Measurements from ENCODE around the gene PAPLN. TPM values are rescaled to one million over a fixed set of nuclear protein-coding genes. Genes with fewer than 3 reads are reported as not detected.

The PAPLN gene
- total RNA-seq, 1 donor from 2014 or later = 2.7 TPM

DNA sequence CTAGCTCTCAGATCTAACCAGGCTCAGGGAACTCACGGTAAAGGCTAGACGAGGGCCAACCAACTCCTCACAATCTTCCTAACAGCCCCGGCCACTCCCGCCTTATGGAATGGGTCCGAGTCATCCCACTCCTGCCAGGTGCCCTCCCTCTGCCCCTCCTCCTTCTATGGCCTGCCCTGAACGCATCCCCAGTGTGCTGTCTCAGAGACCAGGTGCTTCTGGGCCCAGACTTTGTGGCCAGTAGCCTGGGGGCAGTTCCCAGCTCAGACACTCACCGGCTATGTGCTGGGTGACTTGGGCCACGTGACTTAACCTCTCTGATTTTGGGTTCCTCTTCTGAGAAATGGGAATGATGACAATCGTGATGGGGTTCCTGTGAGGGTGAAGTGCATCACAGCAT lies 22.5 kb downstream of the PAPLN start:
- H3K36me3 Mint-ChIP-seq (ENCODE audit: insufficient read depth) = no peaks in the 10 kb centered on the region
- no peak overlapping the region for H3K4me3 Mint-ChIP-seq (ENCODE audit: low read depth)
- H3K27me3 Mint-ChIP-seq = no peaks in the 10 kb centered on the region
- no peak for DNase-seq (ENCODE audit: low spot score, unreplicated experiment)
- no peaks in the 10 kb centered on the region for H3K4me1 Mint-ChIP-seq (ENCODE audit: low read depth)
- no peaks in the 10 kb centered on the region for H3K9me3 Mint-ChIP-seq (ENCODE audit: low read depth)
- H3K27ac Mint-ChIP-seq = no peak overlapping the region
- no peak for TF ChIP-seq CTCF (IDR thresholded peaks at IDR 0.05; ENCODE audit: unreplicated experiment)

DNA sequence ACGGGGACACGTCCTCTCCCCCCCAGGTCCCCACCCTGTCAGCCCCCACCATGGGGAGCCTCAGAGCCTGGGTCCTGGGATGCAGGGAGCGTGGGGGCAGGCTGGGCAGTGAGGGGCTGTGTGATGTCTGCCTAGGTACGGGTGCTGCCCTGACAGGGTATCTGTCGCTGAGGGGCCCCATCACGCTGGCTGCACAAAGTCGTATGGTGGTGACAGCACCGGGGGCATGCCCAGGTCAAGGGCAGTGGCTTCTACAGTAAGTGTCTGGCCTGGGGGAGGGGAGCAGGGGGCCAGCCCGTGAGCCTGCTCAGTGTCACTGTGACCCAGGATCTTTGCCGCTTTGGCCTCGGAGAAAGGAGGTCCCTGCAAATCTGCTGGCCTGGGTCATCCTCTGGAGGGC lies 23.3 kb downstream of the PAPLN start:
- Mint-ChIP-seq H3K9me3 (ENCODE audit: low read depth) (no peaks in the 10 kb centered on the region), H3K36me3 (ENCODE audit: insufficient read depth) (no peaks in the 10 kb centered on the region), H3K4me1 (ENCODE audit: low read depth) (no peaks in the 10 kb centered on the region), H3K27me3 (no peaks in the 10 kb centered on the region), H3K4me3 (ENCODE audit: low read depth) (no peak overlapping the region), H3K27ac (no peak overlapping the region)
- DNase-seq (ENCODE audit: low spot score, unreplicated experiment) = no peak
- no peak for TF ChIP-seq CTCF (IDR thresholded peaks at IDR 0.05; ENCODE audit: unreplicated experiment)

DNA sequence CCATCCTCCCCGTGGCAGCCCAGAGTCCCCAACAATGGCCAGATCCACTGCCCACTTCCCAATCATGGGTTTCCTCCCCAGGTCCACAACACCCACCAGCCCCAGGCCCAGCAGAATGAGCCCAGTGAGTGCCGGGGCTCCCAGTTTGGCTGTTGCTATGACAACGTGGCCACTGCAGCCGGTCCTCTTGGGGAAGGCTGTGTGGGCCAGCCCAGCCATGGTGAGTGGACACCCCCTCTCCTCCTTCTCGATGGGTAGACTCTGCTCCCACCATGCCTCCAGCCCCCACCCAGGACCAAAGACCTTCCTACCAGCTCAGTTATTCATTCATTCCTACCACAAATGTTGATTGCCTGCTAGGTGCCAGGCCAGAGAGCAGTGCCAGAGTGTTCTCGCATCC lies 23.8 kb downstream of the PAPLN start:
- Mint-ChIP-seq H3K27ac (no peak overlapping the region), H3K27me3 (no peaks in the 10 kb centered on the region), H3K4me3 (ENCODE audit: low read depth) (no peak overlapping the region), H3K9me3 (ENCODE audit: low read depth) (no peaks in the 10 kb centered on the region), H3K4me1 (ENCODE audit: low read depth) (no peaks in the 10 kb centered on the region), H3K36me3 (ENCODE audit: insufficient read depth) (no peaks in the 10 kb centered on the region)
- no peak for TF ChIP-seq CTCF (IDR thresholded peaks at IDR 0.05; ENCODE audit: unreplicated experiment)
- no peak for DNase-seq (ENCODE audit: low spot score, unreplicated experiment)

- H3K27me3 Mint-ChIP-seq = no peaks in the 10 kb centered on the region
- DNase-seq (ENCODE audit: low spot score, unreplicated experiment) = no peak
- H3K27ac Mint-ChIP-seq = no peak overlapping the region
- H3K4me3 Mint-ChIP-seq (ENCODE audit: low read depth) = no peak overlapping the region
- no peaks in the 10 kb centered on the region for H3K36me3 Mint-ChIP-seq (ENCODE audit: insufficient read depth)
- no peaks in the 10 kb centered on the region for H3K9me3 Mint-ChIP-seq (ENCODE audit: low read depth)
- no peak for TF ChIP-seq CTCF (IDR thresholded peaks at IDR 0.05; ENCODE audit: unreplicated experiment)
- H3K4me1 Mint-ChIP-seq (ENCODE audit: low read depth) = no peaks in the 10 kb centered on the region
These were observed 24.5 kb downstream of the PAPLN start for GRCh38 chr14:73261520-73262426.

GRCh38 chr14:73262427-73263183 lies 25.3 kb downstream of the PAPLN start:
- TF ChIP-seq CTCF (IDR thresholded peaks at IDR 0.05; ENCODE audit: unreplicated experiment) = no peak
- no peak overlapping the region for H3K4me3 Mint-ChIP-seq (ENCODE audit: low read depth)
- no peaks in the 10 kb centered on the region for H3K36me3 Mint-ChIP-seq (ENCODE audit: insufficient read depth)
- no peaks in the 10 kb centered on the region for H3K27me3 Mint-ChIP-seq
- no peaks in the 10 kb centered on the region for H3K9me3 Mint-ChIP-seq (ENCODE audit: low read depth)
- no peaks in the 10 kb centered on the region for H3K4me1 Mint-ChIP-seq (ENCODE audit: low read depth)
- no peak for DNase-seq (ENCODE audit: low spot score, unreplicated experiment)
- no peak overlapping the region for H3K27ac Mint-ChIP-seq
